ENCODE data around the gene SOD3.

The SOD3 gene

GRCh38 chr4:24794916-24795665 lies at the start of gene SOD3:
Gene SOD3, plus strand, starts transcription at chr4:24795573. Its CDS starts 3,949 bp downstream, at chr4:24799522.
- Histone ChIP-seq H3K27ac (ENCODE audit: extremely low read depth, low read depth, low read length) (no peak within 1 kb of the TSS), H3K4me3 (ENCODE audit: low read depth, low read length) (no peak within 1 kb of the TSS), H3K9me3 (ENCODE audit: control insufficient read depth, insufficient read depth, low read depth, low read length) (no peaks in the 10 kb centered on the region), H3K4me1 (ENCODE audit: control insufficient read depth, insufficient read depth, low read length) (no peaks in the 10 kb centered on the region), H3K36me3 (ENCODE audit: control insufficient read depth in 2 of 2, insufficient read depth in 1 of 2, low read length in 2 of 2) (no peaks in the 10 kb centered on the region)
- ChIA-PET POLR2A (no interaction called here), CTCF (interaction anchor here (1.0 kb wide), 1 partner anchor 24 kb away, joined by 4 read pairs; no protein-coding TSS in a partner anchor)
- no peak for TF ChIP-seq ZNF654 (tag by site-specific recombination; IDR thresholded peaks at IDR 0.05; ENCODE audit: low read depth)
- TF ChIP-seq ZNF24 (tag by site-specific recombination; IDR thresholded peaks at IDR 0.05): no peak
- TF ChIP-seq ZNF132 (tag by site-specific recombination; IDR thresholded peaks at IDR 0.05; ENCODE audit: borderline replicate concordance): no peak
- no peak for TF ChIP-seq ZNF202 (tag by site-specific recombination; IDR thresholded peaks at IDR 0.05; ENCODE audit: borderline replicate concordance)
- TF ChIP-seq ZNF704 (tag by site-specific recombination; IDR thresholded peaks at IDR 0.05): no peak
- TF ChIP-seq FEZF1 (tag by site-specific recombination; IDR thresholded peaks at IDR 0.05): no peak
- no peak for TF ChIP-seq ZBTB48 (tag by site-specific recombination; IDR thresholded peaks at IDR 0.05)
- no peak for TF ChIP-seq ZNF391 (tag by site-specific recombination; IDR thresholded peaks at IDR 0.05; ENCODE audit: borderline replicate concordance, low read depth)
- TF ChIP-seq ZNF621 (tag by site-specific recombination; IDR thresholded peaks at IDR 0.05): no peak
- no peak for TF ChIP-seq ZNF416 (tag by site-specific recombination; IDR thresholded peaks at IDR 0.05)
- TF ChIP-seq REPIN1 (tag by site-specific recombination; IDR thresholded peaks at IDR 0.05; ENCODE audit: low read depth): no peak
- TF ChIP-seq REST (tag by site-specific recombination; IDR thresholded peaks at IDR 0.05): no peak
- no peak for TF ChIP-seq ZNF341 (tag by site-specific recombination; IDR thresholded peaks at IDR 0.05; ENCODE audit: low read depth)
- no peak for TF ChIP-seq ZNF747 (tag by site-specific recombination; IDR thresholded peaks at IDR 0.05)
- TF ChIP-seq ZNF23 (tag by site-specific recombination; IDR thresholded peaks at IDR 0.05; ENCODE audit: borderline replicate concordance): no peak
- no peak for TF ChIP-seq ZNF600 (tag by site-specific recombination; IDR thresholded peaks at IDR 0.05)
- TF ChIP-seq KLF16 (tag by site-specific recombination; IDR thresholded peaks at IDR 0.05): no peak

GRCh38 chr4:24747234-24747975 lies 48.0 kb upstream of the SOD3 start:
- TF ChIP-seq ZNF138 (tag by site-specific recombination; IDR thresholded peaks at IDR 0.05; ENCODE audit: borderline replicate concordance) (no peak), SP2 (tag by site-specific recombination; IDR thresholded peaks at IDR 0.05) (no peak), ZNF354C (tag by site-specific recombination; IDR thresholded peaks at IDR 0.05; ENCODE audit: borderline replicate concordance, low read depth) (no peak), CTCF (tag by site-specific recombination; IDR thresholded peaks at IDR 0.05) (no peak), ZNF777 (tag by site-specific recombination; IDR thresholded peaks at IDR 0.05; ENCODE audit: borderline replicate concordance) (no peak), ZNF544 (tag by site-specific recombination; IDR thresholded peaks at IDR 0.05) (no peak), ZNF623 (tag by site-specific recombination; IDR thresholded peaks at IDR 0.05) (no peak), ZNF521 (tag by site-specific recombination; IDR thresholded peaks at IDR 0.05) (no peak), ZNF132 (tag by site-specific recombination; IDR thresholded peaks at IDR 0.05; ENCODE audit: borderline replicate concordance) (no peak), ZNF112 (tag by site-specific recombination; IDR thresholded peaks at IDR 0.05) (no peak)
- CTCF ChIA-PET: no interaction called here

More at GRCh38 chr4:24747234-24747975, 48.0 kb upstream of the SOD3 start:
- Histone ChIP-seq H3K27ac (ENCODE audit: extremely low read depth, low read depth, low read length) (no peak overlapping the region), H3K36me3 (ENCODE audit: control insufficient read depth in 2 of 2, insufficient read depth in 1 of 2, low read length in 2 of 2) (no peaks in the 10 kb centered on the region), H3K4me3 (ENCODE audit: low read depth, low read length) (no peak overlapping the region), H3K9me3 (ENCODE audit: control insufficient read depth, insufficient read depth, low read depth, low read length) (no peaks in the 10 kb centered on the region), H3K4me1 (ENCODE audit: control insufficient read depth, insufficient read depth, low read length) (no peaks in the 10 kb centered on the region)
- POLR2A ChIA-PET: no interaction called here

Measured in HEK293 (cell line).